ENCODE results near the gene IRF8. TPM values are rescaled to one million over a fixed set of nuclear protein-coding genes. Genes with fewer than 3 reads are reported as not detected.

The IRF8 gene
- total and polyA plus RNA-seq, 2 of the 4 experiments (the other 2 are of a cell fraction), result not detected

DNA sequence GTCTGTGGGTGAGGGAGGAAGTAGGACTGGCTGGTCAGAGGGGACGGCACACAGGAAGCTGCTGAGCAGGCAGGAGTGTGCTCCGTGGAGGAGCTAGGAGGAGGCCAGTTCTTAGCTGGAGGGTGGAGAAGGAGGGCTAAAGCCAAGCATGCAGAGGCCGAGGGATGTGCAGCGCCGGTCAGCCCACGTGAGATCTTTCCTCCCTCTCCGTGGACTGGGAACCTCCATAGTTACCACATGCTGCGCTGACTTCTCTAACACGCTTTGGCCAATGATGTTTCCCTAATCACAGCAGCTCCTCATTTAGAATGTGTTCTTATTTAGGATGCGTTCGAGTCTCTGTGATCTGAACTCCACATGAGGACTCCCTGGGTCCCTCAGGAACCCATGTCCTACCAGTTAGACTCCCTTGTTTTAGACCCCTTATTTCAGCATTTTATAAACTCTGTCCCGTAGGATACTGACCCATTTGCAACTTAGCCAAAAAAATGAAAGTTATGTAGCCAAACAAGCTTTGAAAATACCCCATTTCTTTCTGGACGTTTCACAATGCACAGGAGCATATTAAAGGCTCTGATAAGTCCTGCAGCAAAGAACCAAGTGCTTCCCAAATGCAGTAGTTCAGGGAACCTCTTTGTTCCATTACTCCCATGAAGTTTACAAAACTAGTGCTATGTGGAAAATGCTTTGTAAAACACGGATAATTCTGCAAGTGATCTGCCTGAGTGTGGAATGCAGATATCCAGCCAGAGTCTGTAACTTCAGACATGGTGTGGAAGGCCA lies 51.4 kb downstream of the IRF8 start:
- H3K23ac ChIP-seq (ENCODE audit: low read depth, low read length), result no peak overlapping the region
- ChIA-PET POLR2A (ENCODE audit: unreplicated experiment) (no interaction called here), CTCF (no interaction called here)
- H3K9me1 ChIP-seq (ENCODE audit: insufficient read depth, low read length), result 0 out of 2 replicates have a peak, but pooled peaks cover 3% of the 10 kb centered on the region
- H3K18ac ChIP-seq (ENCODE audit: low read depth, low read length), result no peak overlapping the region
- H3K4me3 ChIP-seq (ENCODE audit: insufficient read depth, low read depth, low read length), result no peak overlapping the region
- no peak overlapping the region for H4K91ac ChIP-seq (ENCODE audit: insufficient read depth, low read depth, low read length)
- no peaks in the 10 kb centered on the region for H3K4me1 ChIP-seq (ENCODE audit: control insufficient read depth, insufficient read depth, low read length)
- no peak overlapping the region for H3K9ac ChIP-seq (ENCODE audit: low read depth, low read length)
- H3K4me2 ChIP-seq (ENCODE audit: low read depth, low read length), result no peak overlapping the region
- no peak overlapping the region for H4K5ac ChIP-seq (ENCODE audit: low read depth, low read length)
- H3K9me3 ChIP-seq (ENCODE audit: control insufficient read depth, insufficient read depth, low read length), result 0 out of 2 replicates have a peak, but pooled peaks cover 2% of the 10 kb centered on the region
- H3K27me3 ChIP-seq (ENCODE audit: control insufficient read depth, insufficient read depth, low read length), result peaks cover 86% of the 10 kb centered on the region
- no peaks in the 10 kb centered on the region for H3K79me1 ChIP-seq (ENCODE audit: low read depth in 1 of 2, low read length in 2 of 2)
- H3K27ac ChIP-seq (ENCODE audit: insufficient read depth, low read length), result no peak overlapping the region
- H4K8ac ChIP-seq (ENCODE audit: low read depth in 2 of 2, low read length in 2 of 2), result no peak overlapping the region
- WGBS, 2 experiments (ENCODE audit: extremely low coverage in 2 of 2, insufficient read length in 1 of 2), result 60% methylated on average over 6 of the region's 14 CpGs; no CpG with 5 or more reads in 1 of the 2 experiments
- no peaks in the 10 kb centered on the region for H3K36me3 ChIP-seq (ENCODE audit: control insufficient read depth, insufficient read depth, low read length)
- H3K56ac ChIP-seq (ENCODE audit: extremely low read depth, insufficient read depth, low read length), result no peak overlapping the region
- H2BK15ac ChIP-seq (ENCODE audit: low read depth, low read length), result no peak overlapping the region
- dilution Hi-C loops (cut with HindIII; ENCODE audit: low sequenced_read_pairs, unreplicated experiment), result no loop called here
- ATAC-seq (ENCODE audit: low read depth) (no peak), DNase-seq (no peak)
- no peak overlapping the region for H2AK9ac ChIP-seq (replicated peaks; ENCODE audit: low read depth, low read length, poor library complexity)
- H3K14ac ChIP-seq (replicated peaks; ENCODE audit: low read depth, low read length), result no peak overlapping the region
- no peak overlapping the region for H2AK5ac ChIP-seq (ENCODE audit: low read depth, low read length)
- H3K4ac ChIP-seq (ENCODE audit: low read depth, low read length), result no peak overlapping the region
- BruUV-seq (replicated peaks), result no TSS peak
- in situ Hi-C loops (cut with MboI; ENCODE audit: low sequenced_read_pairs), result no loop called here
- intact Hi-C loops (cut with micrococcal nuclease), result no loop called here
- H4K20me1 ChIP-seq (ENCODE audit: insufficient read depth, low read length), result no peaks in the 10 kb centered on the region
- no peak overlapping the region for H2BK120ac ChIP-seq (ENCODE audit: low read depth, low read length)
- H2AFZ ChIP-seq (replicated peaks; ENCODE audit: low read length, poor library complexity), result no peak overlapping the region
- TF ChIP-seq MAZ (IDR thresholded peaks at IDR 0.05; ENCODE audit: borderline replicate concordance, low read depth, low read length), result no peak
- H2BK20ac ChIP-seq (ENCODE audit: low read depth, low read length), result no peak overlapping the region
- no peak overlapping the region for H2BK5ac ChIP-seq (ENCODE audit: low read depth, low read length, poor library complexity, severe bottlenecking)
